ENCODE results near the gene ARSK. TPM values are rescaled to one million over a fixed set of nuclear protein-coding genes. Genes with fewer than 3 reads are reported as not detected.

ARSK gene
- total RNA-seq, 2 donors from 2014 or later: 7.3 to 23.3 TPM

- no peak for DNase-seq (ENCODE audit: low spot score)
- 81% methylated on average over 12 of the region's 12 CpGs for WGBS
- peaks cover 6% of the 10 kb centered on the region for H3K4me1 ChIP-seq (replicated peaks)
- H3K27ac ChIP-seq: peak overlapping the region; percentile 96 to 98
- no peak overlapping the region for H3K4me3 ChIP-seq
- TF ChIP-seq POLR2AphosphoS5 (IDR thresholded peaks at IDR 0.05) (no peak), POLR2A (IDR thresholded peaks at IDR 0.05) (no peak), CTCF (IDR thresholded peaks at IDR 0.05) (no peak)
- intact Hi-C loops (cut with DNase I): loop anchor here (2.0 to 5.0 kb wide), 5 partner anchors 84 to 689 kb away; partner anchors contain the start of genes ARSK, ELL2, RHOBTB3 and SKIC3
- no peaks in the 10 kb centered on the region for H3K9me3 ChIP-seq
- H3K36me3 ChIP-seq: no peaks in the 10 kb centered on the region
- no peaks in the 10 kb centered on the region for H3K27me3 ChIP-seq (replicated peaks; ENCODE audit: insufficient read depth)
Measured at GRCh38 chr5:95647886-95648860, 93.3 kb downstream of the ARSK start.

- intact Hi-C loops (cut with DNase I): loop anchor here (5.0 kb wide), 4 partner anchors 83 to 688 kb away; partner anchors contain the start of genes ELL2 and RHOBTB3
Measured at GRCh38 chr5:95649274-95649673, 94.4 kb downstream of the ARSK start.

GRCh38 chr5:95649842-95650620 lies 95.1 kb downstream of the ARSK start:
- no peaks in the 10 kb centered on the region for H3K4me1 ChIP-seq (replicated peaks)
- H3K36me3 ChIP-seq: no peaks in the 10 kb centered on the region
- no peaks in the 10 kb centered on the region for H3K27me3 ChIP-seq (replicated peaks; ENCODE audit: insufficient read depth)
- TF ChIP-seq POLR2AphosphoS5 (IDR thresholded peaks at IDR 0.05) (peak; percentile 14), POLR2A (IDR thresholded peaks at IDR 0.05) (no peak)
- H3K27ac ChIP-seq: no peak overlapping the region
- intact Hi-C loops (cut with DNase I): loop anchor here (5.0 kb wide), 4 partner anchors 82 to 687 kb away; partner anchors contain the start of genes ELL2 and RHOBTB3
- no peak overlapping the region for H3K4me3 ChIP-seq
- DNase-seq (ENCODE audit: low spot score): no peak
- no peaks in the 10 kb centered on the region for H3K9me3 ChIP-seq

More at GRCh38 chr5:95649274-95649673, 94.4 kb downstream of the ARSK start:
- TF ChIP-seq POLR2A (IDR thresholded peaks at IDR 0.05) (no peak), POLR2AphosphoS5 (IDR thresholded peaks at IDR 0.05) (no peak), CTCF (IDR thresholded peaks at IDR 0.05) (no peak)
- no peaks in the 10 kb centered on the region for H3K27me3 ChIP-seq (replicated peaks; ENCODE audit: insufficient read depth)
- H3K4me3 ChIP-seq: no peak overlapping the region
- no peak overlapping the region for H3K27ac ChIP-seq
- DNase-seq (ENCODE audit: low spot score): no peak
- no peaks in the 10 kb centered on the region for H3K9me3 ChIP-seq
- H3K4me1 ChIP-seq (replicated peaks): peaks cover under 1% of the 10 kb centered on the region
- H3K36me3 ChIP-seq: no peaks in the 10 kb centered on the region

- H3K4me3 ChIP-seq: no peak overlapping the region
- intact Hi-C loops (cut with DNase I): no loop called here
- 80% methylated on average over 1 of the region's 1 CpG for WGBS
- DNase-seq (ENCODE audit: low spot score): no peak
- TF ChIP-seq POLR2A (IDR thresholded peaks at IDR 0.05) (no peak), POLR2AphosphoS5 (IDR thresholded peaks at IDR 0.05) (peak; percentile 72)
- peak overlapping the region; percentile 10 to 57 for H3K27ac ChIP-seq
- H3K4me1 ChIP-seq (replicated peaks): no peaks in the 10 kb centered on the region
- H3K36me3 ChIP-seq: no peaks in the 10 kb centered on the region
- no peaks in the 10 kb centered on the region for H3K27me3 ChIP-seq (replicated peaks; ENCODE audit: insufficient read depth)
- no peaks in the 10 kb centered on the region for H3K9me3 ChIP-seq
Measured at GRCh38 chr5:95652849-95653248, 97.9 kb downstream of the ARSK start.

GRCh38 chr5:95654196-95654595 lies 99.3 kb downstream of the ARSK start:
- 96% methylated on average over 3 of the region's 3 CpGs for WGBS
- intact Hi-C loops (cut with DNase I): no loop called here
- Histone ChIP-seq H3K4me1 (replicated peaks) (no peaks in the 10 kb centered on the region), H3K4me3 (no peak overlapping the region), H3K9me3 (no peaks in the 10 kb centered on the region), H3K36me3 (no peaks in the 10 kb centered on the region), H3K27ac (no peak overlapping the region), H3K27me3 (replicated peaks; ENCODE audit: insufficient read depth) (no peaks in the 10 kb centered on the region)
- no peak for TF ChIP-seq CTCF (IDR thresholded peaks at IDR 0.05)
- TF ChIP-seq POLR2AphosphoS5 (IDR thresholded peaks at IDR 0.05): no peak
- TF ChIP-seq POLR2A (IDR thresholded peaks at IDR 0.05): no peak
- DNase-seq (ENCODE audit: low spot score): no peak

Small RNAs within 50 kb of the gene (small RNA-seq; reads per million reads assigned to genes)
- 0 reads per million in 2 donors for gene RNU6-308P

Other genes starting within 250 kb of the ARSK start
- 1 to 10 TPM in 1 of 2 donors, not detected in 1; 8.2 TPM for gene FAM81B, start 163.7 kb upstream of the ARSK start, total RNA-seq
- 10 to 100 TPM; 44.9 to 73.9 TPM for gene SKIC3, start 124 bp upstream of the ARSK start, total RNA-seq
- gene GPR150, start 65.0 kb downstream of the ARSK start, total RNA-seq: 1 to 10 TPM in 1 of 2 donors, under 1 TPM in 1; 0.51 to 3.0 TPM
- gene RFESD, start 91.7 kb downstream of the ARSK start, total RNA-seq: 10 to 100 TPM in 1 of 2 donors, 1 to 10 TPM in 1; 4.0 to 14.8 TPM
- gene SPATA9, start 127.9 kb downstream of the ARSK start, total RNA-seq: 1 to 10 TPM in 1 of 2 donors, not detected in 1; 2.3 TPM
- gene RHOBTB3, start 176.2 kb downstream of the ARSK start, total RNA-seq: 100 to 1,000 TPM in 1 of 2 donors, 10 to 100 TPM in 1; 87.3 to 134 TPM

All from prostate gland (tissue), 2 donors.